Right lobe of liver (tissue), 6 donors: ENCODE measurements around the gene TRPM3. TPM values are rescaled to one million over a fixed set of nuclear protein-coding genes. Genes with fewer than 3 reads are reported as not detected.

ENCODE experiments used
- ATAC-seq, 4 donors: fragments of 200-7000 bp; cut with Tn5 transposase; one replicate each; pipeline ENCODE4 v1.9.1; 2020; ENCODE audit warnings: mild to moderate bottlenecking in 4 of 4, moderate library complexity in 4 of 4
- DNase-seq, 3 donors: peaks; one replicate each; pipeline ENCODE4 v3.0.0-alpha.2; 2020
- H3K27ac ChIP-seq, 3 donors: fragments of 200-600 bp; one replicate each; pipeline ENCODE4 v1.8.0; 2022
- H3K27me3 ChIP-seq, 2 donors: fragments of 200-600 bp; one replicate each; pipeline ENCODE4 v1.8.0; 2022
- H3K36me3 ChIP-seq, 4 donors: fragments of 200-600 bp; sonication (generic) in 1 of 4; one replicate each; pipeline versions ENCODE4 v1.5.1 to v1.8.0; 2017 to 2022; ENCODE audit warnings: control low read depth in 1 of 4
- H3K4me1 ChIP-seq, 4 donors: fragments of 200-600 bp; sonication (generic) in 1 of 4; one replicate each; pipeline versions ENCODE4 v1.5.1 to v1.8.0; 2017 to 2022; ENCODE audit warnings: control low read depth in 1 of 4
- H3K4me3 ChIP-seq, 3 donors: fragments of 200-600 bp; one replicate each; pipeline ENCODE4 v1.8.0; 2022
- H3K9me3 ChIP-seq, 4 donors: fragments of 200-600 bp; sonication (generic) in 1 of 4; one replicate each; pipeline versions ENCODE4 v1.5.1 to v1.8.0; 2017 to 2022; ENCODE audit warnings: control low read depth in 1 of 4
- POLR2A ChIP-seq: fragments of 450-650 bp; IDR thresholded peaks from one replicate; pipeline ENCODE4 v1.6.1; 2017; ENCODE audit warnings: antibody characterized with exemption, mild to moderate bottlenecking
- WGBS: methylation state at CpG from one replicate; pipeline ENCODE4 v1.1.6; 2018; ENCODE audit warnings: low coverage, low lambda C conversion rate; ENCODE audit not compliant: insufficient coverage; ENCODE audit errors: missing lambda C conversion rate; 5-methylcytosine and 5-hydroxymethylcytosine counted together
- intact Hi-C, 2 donors: fragments of 100-400 bp; cut with DNase I; formaldehyde crosslinking; loops; one replicate each; pipeline versions ENCODE4 v1.11.2 to v1.14.1; 2022
- total RNA-seq, 6 experiments: library from RNA; depleted of rRNA in 2 of 6; stranded (reverse); fragments of >200 nt in 2 of 6; fragmentation: NEBNext Ultra II Directional in 3 of 6; extraction: Animal tissue kit (Norgen Biotek cat#: 25700) in 3 of 6; gene quantifications; one replicate each; pipeline versions ENCODE4 v1.1.0 to v1.2.4, GENCODE V29; 2016 to 2023
- TF ChIP-seq, protein P1 (sequence below), 4 donors: fragments of 200-600 bp in 3 of 4; fragments of 450-650 bp in 1 of 4; IDR thresholded peaks; one replicate each; pipeline versions ENCODE4 v1.5.1 to v1.8.0; 2016 to 2022; ENCODE audit warnings: antibody characterized with exemption in 4 of 4, mild to moderate bottlenecking in 2 of 4
- donor health status: DM: no; HTN: yes; CAD: no.
- donor health status: DM: no; HTN: no; CAD: no.
- donor health status: DM: no; HTN: no; CAD: no.
- donor health status: DM: no; HTN: yes; CAD: no.
- donor health status: DM: no; HTN: yes; CAD: no.

The TRPM3 gene
- total RNA-seq, 6 experiments from 2014 or later = 0.26 to 0.56 (median 0.39) TPM

DNA sequence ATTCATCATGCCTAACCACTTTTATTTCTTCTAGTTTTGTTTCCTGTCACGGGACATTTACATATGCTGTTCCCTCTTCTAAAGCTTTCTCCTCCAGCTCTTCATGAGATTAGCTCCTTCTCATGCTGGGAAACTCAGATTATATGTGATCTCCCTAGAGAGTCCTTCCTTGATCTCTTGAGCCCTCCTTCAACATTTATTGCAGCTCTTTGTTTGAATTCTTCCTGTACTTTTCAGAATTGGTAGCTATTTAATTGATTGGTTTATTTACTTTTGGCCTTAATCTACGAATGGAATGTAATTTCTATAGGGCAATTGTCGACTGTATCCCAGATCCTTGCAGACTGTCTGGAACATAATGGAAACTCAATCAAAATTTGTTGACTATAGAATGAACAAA is 9.7 kb upstream of the TRPM3 start:
- intact Hi-C loops = no loop called here
- no peak for DNase-seq
- 41% methylated on average over 3 of the region's 3 CpGs for WGBS
- Histone ChIP-seq H3K4me3 (no peak overlapping the region), H3K9me3 (no peaks in the 10 kb centered on the region), H3K4me1 (no peaks in the 10 kb centered on the region), H3K36me3 (no peaks in the 10 kb centered on the region), H3K27ac (no peak overlapping the region), H3K27me3 (no peaks in the 10 kb centered on the region)
- no peak for TF ChIP-seq POLR2A
- TF ChIP-seq, protein P1, sequence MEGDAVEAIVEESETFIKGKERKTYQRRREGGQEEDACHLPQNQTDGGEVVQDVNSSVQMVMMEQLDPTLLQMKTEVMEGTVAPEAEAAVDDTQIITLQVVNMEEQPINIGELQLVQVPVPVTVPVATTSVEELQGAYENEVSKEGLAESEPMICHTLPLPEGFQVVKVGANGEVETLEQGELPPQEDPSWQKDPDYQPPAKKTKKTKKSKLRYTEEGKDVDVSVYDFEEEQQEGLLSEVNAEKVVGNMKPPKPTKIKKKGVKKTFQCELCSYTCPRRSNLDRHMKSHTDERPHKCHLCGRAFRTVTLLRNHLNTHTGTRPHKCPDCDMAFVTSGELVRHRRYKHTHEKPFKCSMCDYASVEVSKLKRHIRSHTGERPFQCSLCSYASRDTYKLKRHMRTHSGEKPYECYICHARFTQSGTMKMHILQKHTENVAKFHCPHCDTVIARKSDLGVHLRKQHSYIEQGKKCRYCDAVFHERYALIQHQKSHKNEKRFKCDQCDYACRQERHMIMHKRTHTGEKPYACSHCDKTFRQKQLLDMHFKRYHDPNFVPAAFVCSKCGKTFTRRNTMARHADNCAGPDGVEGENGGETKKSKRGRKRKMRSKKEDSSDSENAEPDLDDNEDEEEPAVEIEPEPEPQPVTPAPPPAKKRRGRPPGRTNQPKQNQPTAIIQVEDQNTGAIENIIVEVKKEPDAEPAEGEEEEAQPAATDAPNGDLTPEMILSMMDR (IDR thresholded peaks at IDR 0.05) = no peak
- no peak for ATAC-seq

DNA sequence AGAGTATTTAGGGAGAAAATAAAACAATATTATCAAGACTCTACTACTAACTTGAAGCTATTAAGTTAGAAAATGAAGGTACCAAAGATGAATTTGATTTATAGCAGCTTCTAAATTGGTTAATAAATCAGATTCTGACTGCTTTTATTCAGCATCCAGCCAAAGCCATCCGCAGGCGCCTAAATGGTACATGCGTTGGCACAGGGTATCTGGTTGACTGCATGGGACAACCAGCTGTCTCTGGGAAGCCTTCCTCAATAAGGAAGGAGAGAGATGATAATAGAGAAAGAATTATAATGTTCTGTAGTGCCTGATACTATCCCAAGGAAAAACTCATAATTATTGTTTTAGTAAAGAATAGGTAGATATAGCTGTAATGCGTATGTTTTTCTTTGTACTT is 9.1 kb upstream of the TRPM3 start:
- TF ChIP-seq POLR2A = no peak
- TF ChIP-seq, protein P1 (IDR thresholded peaks at IDR 0.05) = no peak
- H3K9me3 ChIP-seq = no peaks in the 10 kb centered on the region
- intact Hi-C loops = no loop called here
- H3K27me3 ChIP-seq = no peaks in the 10 kb centered on the region
- no peak overlapping the region for H3K4me3 ChIP-seq
- no peaks in the 10 kb centered on the region for H3K36me3 ChIP-seq
- no peak for DNase-seq
- ATAC-seq = no peak
- 76% methylated on average over 4 of the region's 4 CpGs for WGBS
- no peak overlapping the region for H3K27ac ChIP-seq
- no peaks in the 10 kb centered on the region for H3K4me1 ChIP-seq

DNA sequence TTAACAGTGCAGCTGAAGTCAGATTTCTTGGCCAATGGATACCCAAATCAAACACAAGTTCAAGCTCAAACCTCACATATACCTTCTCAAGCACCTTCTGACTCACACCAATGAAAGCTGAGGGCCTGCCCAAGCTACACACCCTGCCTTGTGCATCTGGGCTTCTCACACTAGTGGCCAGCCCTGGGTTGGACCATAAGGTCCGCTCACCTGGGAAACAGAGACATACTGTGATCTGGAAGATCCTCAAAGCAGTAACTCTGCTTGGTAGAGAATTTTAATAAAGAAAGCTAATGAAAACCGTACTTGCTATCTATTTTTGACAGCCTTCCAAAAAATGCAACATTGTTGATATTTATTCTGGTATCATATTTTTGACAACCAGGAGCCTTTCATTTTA is 7.4 kb upstream of the TRPM3 start:
- TF ChIP-seq, protein P1 (IDR thresholded peaks at IDR 0.05) = no peak
- TF ChIP-seq POLR2A = no peak
- Histone ChIP-seq H3K4me1 (no peaks in the 10 kb centered on the region), H3K36me3 (no peaks in the 10 kb centered on the region), H3K4me3 (no peak overlapping the region), H3K27ac (no peak overlapping the region), H3K27me3 (no peaks in the 10 kb centered on the region), H3K9me3 (no peaks in the 10 kb centered on the region)
- 70% methylated on average over 2 of the region's 2 CpGs for WGBS
- ATAC-seq (no peak), DNase-seq (no peak)
- intact Hi-C loops = no loop called here

DNA sequence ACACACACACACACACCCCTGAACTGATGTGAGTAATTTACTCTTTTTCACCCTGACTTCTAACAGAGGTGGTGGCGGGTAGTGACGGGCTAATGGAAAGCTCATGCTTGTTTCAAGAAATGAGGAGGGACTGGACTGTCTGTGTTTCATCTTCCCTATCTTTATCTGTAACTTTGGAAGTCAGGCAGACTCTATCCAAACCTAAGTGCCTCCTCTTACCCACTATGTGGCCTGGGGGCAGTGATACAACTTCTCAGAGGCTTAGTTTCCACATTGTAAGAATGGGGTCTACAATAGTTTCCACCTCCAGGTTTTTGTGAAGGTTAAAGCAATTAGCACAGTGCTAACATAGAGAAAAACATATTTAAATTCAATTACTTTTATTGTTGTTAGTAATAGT is 5.9 kb upstream of the TRPM3 start:
- H3K4me1 ChIP-seq = no peaks in the 10 kb centered on the region
- no peak overlapping the region for H3K27ac ChIP-seq
- H3K36me3 ChIP-seq = no peaks in the 10 kb centered on the region
- no peak overlapping the region for H3K4me3 ChIP-seq
- DNase-seq (no peak), ATAC-seq (no peak)
- no peak for TF ChIP-seq POLR2A
- TF ChIP-seq, protein P1 (IDR thresholded peaks at IDR 0.05) = no peak
- no peaks in the 10 kb centered on the region for H3K27me3 ChIP-seq
- H3K9me3 ChIP-seq = no peaks in the 10 kb centered on the region
- intact Hi-C loops = no loop called here
- 91% methylated on average over 2 of the region's 2 CpGs for WGBS

- ATAC-seq (no peak), DNase-seq (no peak)
- no peaks in the 10 kb centered on the region for H3K4me1 ChIP-seq
- no peak overlapping the region for H3K27ac ChIP-seq
- intact Hi-C loops = no loop called here
- 80% methylated on average over 5 of the region's 6 CpGs for WGBS
- no peak overlapping the region for H3K4me3 ChIP-seq
- H3K36me3 ChIP-seq = no peaks in the 10 kb centered on the region
- no peaks in the 10 kb centered on the region for H3K27me3 ChIP-seq
- no peak for TF ChIP-seq POLR2A
- TF ChIP-seq, protein P1 (IDR thresholded peaks at IDR 0.05) = no peak
- H3K9me3 ChIP-seq = no peaks in the 10 kb centered on the region
These were observed 1.0 kb upstream of the TRPM3 start for GRCh38 chr9:71122421-71122820.
